GM12872 (cell line): ENCODE results near the gene MROH2B.

Source experiments
- TF ChIP-seq, protein P1 (sequence below): IDR thresholded peaks from 3 replicates; pipeline ENCODE4 v1.5.1; 2011; ENCODE audit warnings: low read depth, mild to moderate bottlenecking, low read length, moderate library complexity; ENCODE audit not compliant: insufficient read depth

The MROH2B gene

GRCh38 chr5:41097642-41098041, 26.5 kb upstream of the MROH2B start:
- TF ChIP-seq, protein P1, sequence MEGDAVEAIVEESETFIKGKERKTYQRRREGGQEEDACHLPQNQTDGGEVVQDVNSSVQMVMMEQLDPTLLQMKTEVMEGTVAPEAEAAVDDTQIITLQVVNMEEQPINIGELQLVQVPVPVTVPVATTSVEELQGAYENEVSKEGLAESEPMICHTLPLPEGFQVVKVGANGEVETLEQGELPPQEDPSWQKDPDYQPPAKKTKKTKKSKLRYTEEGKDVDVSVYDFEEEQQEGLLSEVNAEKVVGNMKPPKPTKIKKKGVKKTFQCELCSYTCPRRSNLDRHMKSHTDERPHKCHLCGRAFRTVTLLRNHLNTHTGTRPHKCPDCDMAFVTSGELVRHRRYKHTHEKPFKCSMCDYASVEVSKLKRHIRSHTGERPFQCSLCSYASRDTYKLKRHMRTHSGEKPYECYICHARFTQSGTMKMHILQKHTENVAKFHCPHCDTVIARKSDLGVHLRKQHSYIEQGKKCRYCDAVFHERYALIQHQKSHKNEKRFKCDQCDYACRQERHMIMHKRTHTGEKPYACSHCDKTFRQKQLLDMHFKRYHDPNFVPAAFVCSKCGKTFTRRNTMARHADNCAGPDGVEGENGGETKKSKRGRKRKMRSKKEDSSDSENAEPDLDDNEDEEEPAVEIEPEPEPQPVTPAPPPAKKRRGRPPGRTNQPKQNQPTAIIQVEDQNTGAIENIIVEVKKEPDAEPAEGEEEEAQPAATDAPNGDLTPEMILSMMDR = no peak

DNA sequence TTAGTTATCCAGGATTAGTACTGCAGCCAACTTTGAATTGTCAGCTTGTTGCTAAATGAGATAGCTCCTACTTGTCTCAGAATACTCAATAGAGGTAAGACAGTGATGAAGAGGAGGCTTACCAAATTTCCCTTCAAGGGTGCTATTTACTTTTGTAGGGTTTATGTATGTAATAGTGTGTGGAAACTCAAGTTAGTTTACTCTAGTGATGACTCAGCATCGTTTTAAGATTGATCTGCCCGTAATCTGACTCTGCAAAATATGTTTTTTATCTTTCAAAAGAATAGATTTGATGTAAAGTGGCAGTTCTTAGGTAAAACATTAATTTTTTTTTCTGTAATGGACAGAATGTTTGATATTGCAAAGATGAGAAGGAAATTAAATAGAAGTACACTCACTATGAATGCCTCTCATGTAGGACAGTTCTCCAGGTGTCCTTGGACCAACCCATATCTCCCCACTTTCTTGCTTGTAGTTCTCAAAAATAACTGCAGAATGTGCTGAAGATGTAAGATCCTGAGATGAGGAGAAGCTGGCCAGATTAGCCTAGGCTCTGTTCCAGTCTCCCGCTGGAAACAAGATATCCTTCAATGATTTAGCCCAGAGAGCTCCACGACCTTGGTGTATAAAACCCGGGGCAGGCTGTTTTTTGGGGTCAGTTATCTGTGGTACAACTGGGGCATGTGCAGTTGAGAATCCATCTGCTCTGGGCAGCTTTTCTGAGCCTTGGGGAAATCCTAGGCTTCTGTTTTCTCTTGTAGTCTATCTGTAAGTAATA, 24.4 kb upstream of the MROH2B start:
- TF ChIP-seq, protein P1 = no peak

DNA sequence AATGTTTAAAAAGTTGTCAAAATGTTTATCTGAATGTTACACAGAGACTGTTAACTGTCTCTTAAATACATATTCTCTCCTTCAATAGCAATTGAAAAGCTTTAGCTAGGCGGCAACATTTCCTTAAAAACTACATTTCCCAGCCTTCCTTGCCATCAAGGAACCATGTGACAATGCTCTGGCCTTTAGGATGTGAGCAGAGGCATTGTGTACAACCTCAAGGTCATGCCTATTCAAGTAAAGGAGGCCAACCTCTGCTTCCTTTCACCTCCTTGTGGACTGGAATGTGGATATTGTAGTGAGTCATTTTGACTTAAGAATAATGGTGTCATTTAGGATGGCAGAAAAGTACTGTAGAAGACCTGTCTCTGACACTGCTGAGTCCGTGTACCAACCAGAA, 23.7 kb upstream of the MROH2B start:
- TF ChIP-seq, protein P1 = no peak

- TF ChIP-seq, protein P1 = no peak
Observed at GRCh38 chr5:41093803-41094202, 22.7 kb upstream of the MROH2B start.

- TF ChIP-seq, protein P1 = no peak
Observed at GRCh38 chr5:41087461-41087860, 16.3 kb upstream of the MROH2B start.

- TF ChIP-seq, protein P1 = no peak
Observed at GRCh38 chr5:41083306-41083705, 12.2 kb upstream of the MROH2B start.

GRCh38 chr5:41071975-41072374, 833 bp upstream of the MROH2B start:
- TF ChIP-seq, protein P1 = no peak
